ENCODE data around the gene MARCO. TPM values are rescaled to one million over a fixed set of nuclear protein-coding genes. Genes with fewer than 3 reads are reported as not detected.

The MARCO gene
- total and polyA plus RNA-seq, 2 donors (not counting 1 experiment from before 2014, with no cell fraction given) = 0.04 TPM; not detected in 1

- Mint-ChIP-seq H3K27me3 (peaks cover 4% of the 10 kb centered on the region), H3K4me3 (no peak overlapping the region), H3K27ac (no peak overlapping the region), H3K4me1 (no peaks in the 10 kb centered on the region), H3K9me3 (ENCODE audit: insufficient read depth) (no peaks in the 10 kb centered on the region)
- no peak for TF ChIP-seq EZH2 (IDR thresholded peaks at IDR 0.05; ENCODE audit: borderline replicate concordance, insufficient read depth, low read depth, low read length, poor library complexity, severe bottlenecking)
- no peak for TF ChIP-seq CTCF (IDR thresholded peaks at IDR 0.05)
- no peak for DNase-seq
- no peaks in the 10 kb centered on the region for H3K9me3 ChIP-seq (ENCODE audit: control extremely low read depth in 1 of 3, control insufficient read depth in 2 of 3, insufficient read depth in 1 of 3, low read length in 2 of 3)
- WGBS (ENCODE audit: insufficient coverage) = 80% methylated on average over 2 of the region's 3 CpGs
- H3K4me3 ChIP-seq (ENCODE audit: control extremely low read depth in 1 of 5, extremely low read depth in 1 of 5, insufficient read depth in 1 of 5, low read depth in 2 of 5, low read length in 4 of 5) = no peak overlapping the region
- intact Hi-C loops (cut with micrococcal nuclease) = no loop called here
- no peak overlapping the region for H3K27ac ChIP-seq (ENCODE audit: low read length in 2 of 2)
- CTCF ChIA-PET = no interaction called here
- H3K79me2 ChIP-seq (ENCODE audit: control insufficient read depth, insufficient read depth, low read length) = no peaks in the 10 kb centered on the region
- no peak overlapping the region for H3K4me2 ChIP-seq (replicated peaks; ENCODE audit: low read depth, low read length, poor library complexity, severe bottlenecking)
- H2AFZ ChIP-seq (ENCODE audit: insufficient read depth, low read depth, low read length, poor library complexity, severe bottlenecking) = no peak overlapping the region
- POLR2A ChIA-PET = no interaction called here
- no peak for ATAC-seq (ENCODE audit: low read depth)
- H3K27me3 ChIP-seq (replicated peaks in 1 of 4; ENCODE audit: control extremely low read depth in 1 of 4, control insufficient read depth in 3 of 4, insufficient read depth in 4 of 4, low read length in 3 of 4) = peaks cover 0 to 4% (median 0%) of the 10 kb centered on the region in 4 experiments
- no peaks in the 10 kb centered on the region for H3K36me3 ChIP-seq (replicated peaks in 1 of 2; ENCODE audit: control extremely low read depth in 1 of 2, control insufficient read depth in 1 of 2, extremely low read depth in 1 of 2, insufficient read depth in 2 of 2, low read length in 1 of 2)
- H3K4me1 ChIP-seq (ENCODE audit: control insufficient read depth in 2 of 2, insufficient read depth in 2 of 2, low read length in 2 of 2) = no peaks in the 10 kb centered on the region
- no peak overlapping the region for H3K9ac ChIP-seq (ENCODE audit: low read length)
- no peaks in the 10 kb centered on the region for H4K20me1 ChIP-seq (ENCODE audit: control insufficient read depth, insufficient read depth, low read length, poor library complexity, severe bottlenecking)
These were observed 28.0 kb upstream of the MARCO start for GRCh38 chr2:118913803-118914645.

GRCh38 chr2:118914721-118915453 lies 27.1 kb upstream of the MARCO start:
- Histone ChIP-seq H3K4me3 (ENCODE audit: control extremely low read depth in 1 of 5, extremely low read depth in 1 of 5, insufficient read depth in 1 of 5, low read depth in 2 of 5, low read length in 4 of 5) (no peak overlapping the region), H4K20me1 (ENCODE audit: control insufficient read depth, insufficient read depth, low read length, poor library complexity, severe bottlenecking) (no peaks in the 10 kb centered on the region), H2AFZ (ENCODE audit: insufficient read depth, low read depth, low read length, poor library complexity, severe bottlenecking) (no peak overlapping the region), H3K79me2 (ENCODE audit: control insufficient read depth, insufficient read depth, low read length) (no peaks in the 10 kb centered on the region), H3K27ac (ENCODE audit: low read length in 2 of 2) (no peak overlapping the region), H3K27me3 (replicated peaks in 1 of 4; ENCODE audit: control extremely low read depth in 1 of 4, control insufficient read depth in 3 of 4, insufficient read depth in 4 of 4, low read length in 3 of 4) (peaks cover 0 to 4% (median 0%) of the 10 kb centered on the region in 4 experiments), H3K36me3 (replicated peaks in 1 of 2; ENCODE audit: control extremely low read depth in 1 of 2, control insufficient read depth in 1 of 2, extremely low read depth in 1 of 2, insufficient read depth in 2 of 2, low read length in 1 of 2) (no peaks in the 10 kb centered on the region), H3K4me1 (ENCODE audit: control insufficient read depth in 2 of 2, insufficient read depth in 2 of 2, low read length in 2 of 2) (no peaks in the 10 kb centered on the region), H3K9ac (ENCODE audit: low read length) (no peak overlapping the region), H3K4me2 (replicated peaks; ENCODE audit: low read depth, low read length, poor library complexity, severe bottlenecking) (no peak overlapping the region), H3K9me3 (ENCODE audit: control extremely low read depth in 1 of 3, control insufficient read depth in 2 of 3, insufficient read depth in 1 of 3, low read length in 2 of 3) (no peaks in the 10 kb centered on the region)
- ATAC-seq (ENCODE audit: low read depth) (no peak), DNase-seq (no peak)
- no peak for TF ChIP-seq CTCF (IDR thresholded peaks at IDR 0.05)
- no peak for TF ChIP-seq EZH2 (IDR thresholded peaks at IDR 0.05; ENCODE audit: borderline replicate concordance, insufficient read depth, low read depth, low read length, poor library complexity, severe bottlenecking)
- POLR2A ChIA-PET = no interaction called here
- WGBS (ENCODE audit: insufficient coverage) = 86% methylated on average over 8 of the region's 9 CpGs
- intact Hi-C loops (cut with micrococcal nuclease) = no loop called here
- Mint-ChIP-seq H3K4me3 (no peak overlapping the region), H3K27me3 (peaks cover 4% of the 10 kb centered on the region), H3K9me3 (ENCODE audit: insufficient read depth) (no peaks in the 10 kb centered on the region), H3K27ac (no peak overlapping the region), H3K4me1 (no peaks in the 10 kb centered on the region)
- CTCF ChIA-PET = no interaction called here

Measured in B cell (primary cell).